CD14-positive monocyte (primary cell): ENCODE data around the gene TBCCD1. TPM values are rescaled to one million over a fixed set of nuclear protein-coding genes. Genes with fewer than 3 reads are reported as not detected.

Source experiments
- DNase-seq, 3 donors: peaks; one replicate each; pipeline ENCODE4 v3.0.0-alpha.2; 2011 to 2022
- H2AFZ ChIP-seq: 2 replicates; pipeline ENCODE4 v1.6.0; 2012; ENCODE audit warnings: mild to moderate bottlenecking, low read depth, low read length, inconsistent platforms; ENCODE audit not compliant: insufficient read depth, poor library complexity, severe bottlenecking
- H3K27ac ChIP-seq, 2 donors: 1 replicate in 1 of 2; 2 replicates in 1 of 2; pipeline ENCODE4 v1.5.1; 2012 to 2013; ENCODE audit warnings: low read length in 2 of 2, control low read depth in 1 of 2, inconsistent platforms in 1 of 2, low read depth in 1 of 2, mild to moderate bottlenecking in 1 of 2
- H3K27me3 ChIP-seq, 2 donors: one replicate each; pipeline versions ENCODE4 v1.6.0 to v1.6.1; 2011 to 2013; ENCODE audit warnings: low read length in 2 of 2; ENCODE audit not compliant: control insufficient read depth in 2 of 2, insufficient read depth in 2 of 2
- H3K36me3 ChIP-seq, 2 donors: replicated peaks in 1 of 2; 1 replicate in 1 of 2; 2 replicates in 1 of 2; pipeline versions ENCODE4 v1.5.1 to v1.6.1; 2012 to 2013; ENCODE audit warnings: low read length in 2 of 2, control low read depth in 1 of 2, inconsistent platforms in 1 of 2, mild to moderate bottlenecking in 1 of 2; ENCODE audit not compliant: insufficient read depth in 2 of 2, control insufficient read depth in 1 of 2
- H3K4me1 ChIP-seq, 2 donors: 1 replicate in 1 of 2; 2 replicates in 1 of 2; pipeline versions ENCODE4 v1.5.1 to v1.6.1; 2012 to 2013; ENCODE audit warnings: low read length in 2 of 2, control low read depth in 1 of 2, inconsistent platforms in 1 of 2, mild to moderate bottlenecking in 1 of 2, moderate library complexity in 1 of 2; ENCODE audit not compliant: insufficient read depth in 2 of 2, control insufficient read depth in 1 of 2
- H3K4me2 ChIP-seq: replicated peaks from 2 replicates; pipeline ENCODE3; 2012; ENCODE audit warnings: low read length, moderate library complexity, mild to moderate bottlenecking; ENCODE audit not compliant: poor library complexity, severe bottlenecking; ENCODE audit errors: extremely low read depth
- H3K4me3 ChIP-seq, 3 experiments: fragments of 200-600 bp in 1 of 3; sonication (generic) in 1 of 3; replicated peaks in 1 of 3; 1 replicate in 2 of 3; 2 replicates in 1 of 3; pipeline ENCODE4 v1.5.1; 2011 to 2013; ENCODE audit warnings: low read length in 3 of 3, mild to moderate bottlenecking in 3 of 3, control low read depth in 2 of 3, low read depth in 2 of 3, inconsistent platforms in 1 of 3, moderate library complexity in 1 of 3
- H3K79me2 ChIP-seq: 2 replicates; pipeline ENCODE4 v1.6.0; 2012; ENCODE audit warnings: mild to moderate bottlenecking, control low read depth, inconsistent platforms, low read length, moderate library complexity; ENCODE audit not compliant: insufficient read depth
- H3K9ac ChIP-seq: 2 replicates; pipeline ENCODE4 v1.6.0; 2017; ENCODE audit warnings: low read length, mild to moderate bottlenecking; ENCODE audit not compliant: insufficient read depth, poor library complexity, severe bottlenecking
- H3K9me3 ChIP-seq, 2 donors: replicated peaks in 1 of 2; 1 replicate in 1 of 2; 2 replicates in 1 of 2; pipeline versions ENCODE4 v1.5.1 to v1.6.1; 2012 to 2013; ENCODE audit warnings: low read length in 2 of 2, control low read depth in 1 of 2; ENCODE audit not compliant: control insufficient read depth in 1 of 2, insufficient read depth in 1 of 2
- H4K20me1 ChIP-seq: 2 replicates; pipeline ENCODE4 v1.6.0; 2012; ENCODE audit warnings: mild to moderate bottlenecking, low read length, control low read depth, moderate library complexity; ENCODE audit not compliant: insufficient read depth
- H3K27ac Mint-ChIP-seq, 7 donors: one replicate each; pipeline ENCODE4 v1.8.0; 2020; ENCODE audit warnings: mild to moderate bottlenecking in 7 of 7, mixed read lengths in 7 of 7, moderate library complexity in 6 of 7, inconsistent platforms in 2 of 7
- H3K27me3 Mint-ChIP-seq, 3 donors: one replicate each; pipeline ENCODE4 v1.8.0; 2021 to 2022; ENCODE audit warnings: low read depth in 3 of 3, mild to moderate bottlenecking in 3 of 3, mixed read lengths in 3 of 3, moderate library complexity in 3 of 3, inconsistent platforms in 1 of 3
- H3K36me3 Mint-ChIP-seq, 2 donors: one replicate each; pipeline ENCODE4 v1.8.0; 2020; ENCODE audit warnings: mixed read lengths in 2 of 2, inconsistent platforms in 1 of 2, mild to moderate bottlenecking in 1 of 2
- H3K4me1 Mint-ChIP-seq: one replicate; pipeline ENCODE4 v1.8.0; 2020; ENCODE audit warnings: mild to moderate bottlenecking, mixed read lengths
- H3K4me3 Mint-ChIP-seq, 2 donors: one replicate each; pipeline ENCODE4 v1.8.0; 2020; ENCODE audit warnings: mild to moderate bottlenecking in 2 of 2, mixed read lengths in 2 of 2, moderate library complexity in 1 of 2
- H3K9me3 Mint-ChIP-seq, 7 donors: one replicate each; pipeline ENCODE4 v1.8.0; 2020 to 2022; ENCODE audit warnings: mixed read lengths in 7 of 7, mild to moderate bottlenecking in 6 of 7, moderate library complexity in 6 of 7, inconsistent platforms in 2 of 7
- CTCF ChIP-seq: fragments of 200-600 bp; IDR thresholded peaks from one replicate; pipeline ENCODE4 v1.8.0; 2022; ENCODE audit warnings: antibody characterized with exemption, mild to moderate bottlenecking
- WGBS: methylation state at CpG from one replicate; pipeline ENCODE4 v1.1.5; 2013; ENCODE audit warnings: missing lambda C conversion rate; ENCODE audit not compliant: insufficient coverage; 5-methylcytosine and 5-hydroxymethylcytosine counted together
- intact Hi-C, 2 donors: fragments of 100-400 bp; cut with micrococcal nuclease; formaldehyde crosslinking; loops; one replicate each; pipeline versions ENCODE4 v1.15.0 to v1.15.1; 2023
- polyA plus RNA-seq, 3 donors: library from polyadenylated mRNA; depleted of rRNA in 1 of 3; unstranded in 2 of 3; stranded (reverse) in 1 of 3; fragments of 300-500 nt in 2 of 3; fragments of >200 nt in 1 of 3; fragmentation: Illumina TruSeq in 2 of 3; gene quantifications; 1 replicate in 2 of 3; 2 replicates in 1 of 3; pipeline ENCODE4 v1.2.3, GENCODE V29; 2012 to 2021

TBCCD1 gene
- polyA plus RNA-seq, 3 donors, result 9.2 to 9.6 (median 9.6) TPM

GRCh38 chr3:186523022-186523421, 44.1 kb downstream of the TBCCD1 start:
- H3K9ac ChIP-seq, result no peak overlapping the region
- Mint-ChIP-seq H3K36me3 (no peaks in the 10 kb centered on the region), H3K27ac (no peak overlapping the region), H3K4me1 (peaks cover 10% of the 10 kb centered on the region), H3K9me3 (peaks cover 0 to 1% (median 0%) of the 10 kb centered on the region in 7 donors), H3K27me3 (peaks cover 1 to 6% (median 1%) of the 10 kb centered on the region in 3 donors), H3K4me3 (no peak overlapping the region)
- H3K79me2 ChIP-seq, result no peaks in the 10 kb centered on the region
- no peaks in the 10 kb centered on the region for H4K20me1 ChIP-seq
- no peak for DNase-seq
- H3K4me1 ChIP-seq, result peaks cover 4 to 8% of the 10 kb centered on the region in 2 donors
- H3K27me3 ChIP-seq, result no peaks in the 10 kb centered on the region
- intact Hi-C loops, result no loop called here
- TF ChIP-seq CTCF, result no peak
- no peak overlapping the region for H3K27ac ChIP-seq
- 100% methylated on average over 4 of the region's 6 CpGs for WGBS
- H2AFZ ChIP-seq, result no peak overlapping the region
- no peak overlapping the region for H3K4me2 ChIP-seq
- H3K36me3 ChIP-seq, result no peaks in the 10 kb centered on the region
- H3K9me3 ChIP-seq, result no peaks in the 10 kb centered on the region
- H3K4me3 ChIP-seq, result no peak overlapping the region

- no peaks in the 10 kb centered on the region for H3K27me3 ChIP-seq
- no peak overlapping the region for H3K9ac ChIP-seq
- WGBS, result 94% methylated on average over 10 of the region's 10 CpGs
- H3K4me1 ChIP-seq, result peaks cover 4 to 8% of the 10 kb centered on the region in 2 donors
- no peak overlapping the region for H3K27ac ChIP-seq
- H3K79me2 ChIP-seq, result no peaks in the 10 kb centered on the region
- H3K9me3 Mint-ChIP-seq, result peaks cover 5 to 13% (median 12%) of the 10 kb centered on the region in 7 donors
- H3K4me1 Mint-ChIP-seq, result peaks cover 10% of the 10 kb centered on the region
- H3K27ac Mint-ChIP-seq, result peak overlapping the region in 2 of 7 donors; percentile 12 to 51
- no peak for DNase-seq
- no peaks in the 10 kb centered on the region for H3K36me3 ChIP-seq
- peaks cover 11 to 13% of the 10 kb centered on the region in 2 donors for H3K9me3 ChIP-seq
- H3K4me3 Mint-ChIP-seq, result no peak overlapping the region
- no peak overlapping the region for H3K4me2 ChIP-seq
- no peaks in the 10 kb centered on the region for H4K20me1 ChIP-seq
- H3K4me3 ChIP-seq, result no peak overlapping the region
- no peak for TF ChIP-seq CTCF
- peaks cover 0 to 6% of the 10 kb centered on the region in 2 donors for H3K36me3 Mint-ChIP-seq
- H2AFZ ChIP-seq, result no peak overlapping the region
- H3K27me3 Mint-ChIP-seq, result peaks cover 1 to 6% (median 1%) of the 10 kb centered on the region in 3 donors
- intact Hi-C loops, result no loop called here
These were observed 45.9 kb downstream of the TBCCD1 start for GRCh38 chr3:186520957-186521842.
